GM23338 (cell line): ENCODE measurements around the gene RPP40. TPM values are rescaled to one million over a fixed set of nuclear protein-coding genes. Genes with fewer than 3 reads are reported as not detected.

Source experiments
- ATAC-seq: fragments of 200-7000 bp; cut with Tn5 transposase; 3 replicates; pipeline ENCODE4 v1.9.1; 2020
- DNase-seq: peaks from one replicate; pipeline ENCODE4 v3.0.0-alpha.2; 2015; ENCODE audit warnings: low spot score
- H2AFZ ChIP-seq: fragments of 200-600 bp; sonication (generic); 2 replicates; pipeline ENCODE4 v1.8.0; 2016; ENCODE audit warnings: antibody characterized with exemption, mild to moderate bottlenecking, moderate library complexity
- H3F3A ChIP-seq: fragments of 200-600 bp; sonication (generic); replicated peaks from 2 replicates; pipeline ENCODE4 v1.8.0; 2017; ENCODE audit warnings: antibody characterized with exemption, mixed run types, low read depth
- H3K27ac ChIP-seq: fragments of 200-600 bp; sonication (generic); 2 replicates; pipeline ENCODE4 v1.6.1; 2016; ENCODE audit warnings: low read depth
- H3K27me3 ChIP-seq: fragments of 200-600 bp; sonication (generic); 2 replicates; pipeline ENCODE4 v1.8.0; 2016; ENCODE audit warnings: mild to moderate bottlenecking, mixed run types, moderate library complexity; ENCODE audit not compliant: insufficient read depth
- H3K36me3 ChIP-seq: fragments of 200-600 bp; sonication (generic); 2 replicates; pipeline ENCODE4 v1.8.0; 2016; ENCODE audit warnings: mild to moderate bottlenecking; ENCODE audit not compliant: insufficient read depth
- H3K4me1 ChIP-seq: fragments of 200-600 bp; sonication (generic); 2 replicates; pipeline ENCODE4 v1.8.0; 2016; ENCODE audit warnings: mild to moderate bottlenecking, moderate library complexity; ENCODE audit not compliant: insufficient read depth
- H3K4me2 ChIP-seq: fragments of 200-600 bp; sonication (generic); 2 replicates; pipeline ENCODE4 v1.7.1; 2017; ENCODE audit warnings: mixed run types
- H3K4me3 ChIP-seq: fragments of 200-600 bp; sonication (generic); 2 replicates; pipeline ENCODE4 v1.6.1; 2016; ENCODE audit warnings: mixed run types
- H3K79me2 ChIP-seq: fragments of 200-600 bp; sonication (generic); replicated peaks from 2 replicates; pipeline ENCODE4 v1.8.0; 2017; ENCODE audit warnings: mild to moderate bottlenecking; ENCODE audit not compliant: insufficient read depth
- H3K9me2 ChIP-seq: fragments of 200-600 bp; sonication (generic); 2 replicates; pipeline ENCODE4 v1.8.0; 2017; ENCODE audit not compliant: insufficient read depth
- H4K20me1 ChIP-seq: fragments of 200-600 bp; sonication (generic); replicated peaks from 2 replicates; pipeline ENCODE4 v1.8.0; 2017; ENCODE audit warnings: mild to moderate bottlenecking; ENCODE audit not compliant: insufficient read depth
- H3K27ac Mint-ChIP-seq: 2 replicates; pipeline ENCODE4 v1.8.0; 2020; ENCODE audit warnings: inconsistent platforms, mild to moderate bottlenecking, moderate library complexity, mixed read lengths
- H3K27me3 Mint-ChIP-seq: 3 replicates; pipeline ENCODE4 v1.8.0; 2022; ENCODE audit warnings: low read depth, mild to moderate bottlenecking, moderate library complexity, mixed read lengths, inconsistent platforms; ENCODE audit not compliant: insufficient read depth, poor library complexity
- H3K36me3 Mint-ChIP-seq: 3 replicates; pipeline ENCODE4 v1.8.0; 2021; ENCODE audit warnings: low read depth, mild to moderate bottlenecking, inconsistent platforms, moderate library complexity, mixed read lengths
- H3K4me1 Mint-ChIP-seq: 3 replicates; pipeline ENCODE4 v1.8.0; 2020; ENCODE audit warnings: mild to moderate bottlenecking, inconsistent platforms, mixed read lengths
- H3K4me3 Mint-ChIP-seq: 3 replicates; pipeline ENCODE4 v1.8.0; 2021; ENCODE audit warnings: moderate library complexity, mild to moderate bottlenecking, inconsistent platforms, mixed read lengths
- H3K9me3 Mint-ChIP-seq: 3 replicates; pipeline ENCODE4 v1.8.0; 2020; ENCODE audit warnings: moderate library complexity, mild to moderate bottlenecking, inconsistent platforms, mixed read lengths
- CREB1 ChIP-seq: fragments of 250-450 bp; sonication (Bioruptor Pico); IDR thresholded peaks from 2 replicates; pipeline ENCODE4 v1.5.0; 2020; ENCODE audit warnings: low read depth, mild to moderate bottlenecking, moderate library complexity
- EZH2 ChIP-seq: fragments of 200-600 bp; sonication (generic); IDR thresholded peaks from one replicate; pipeline ENCODE4 v1.8.0; 2017; ENCODE audit warnings: antibody characterized with exemption, mild to moderate bottlenecking, low read depth; ENCODE audit not compliant: unreplicated experiment
- EZH2phosphoT487 ChIP-seq: fragments of 200-600 bp; sonication (generic); IDR thresholded peaks from one replicate; pipeline ENCODE4 v1.8.1; 2018; ENCODE audit warnings: antibody characterized with exemption; ENCODE audit not compliant: unreplicated experiment
- JUNB ChIP-seq: IDR thresholded peaks from one replicate; pipeline ENCODE4 v1.6.1; 2016; ENCODE audit warnings: antibody characterized with exemption; ENCODE audit not compliant: unreplicated experiment
- NANOG ChIP-seq: IDR thresholded peaks from 2 replicates; pipeline ENCODE4 v1.6.1; 2016; ENCODE audit warnings: antibody characterized with exemption, borderline replicate concordance
- POLR2AphosphoS5 ChIP-seq: IDR thresholded peaks from 2 replicates; pipeline ENCODE4 v1.6.1; 2016; ENCODE audit warnings: antibody characterized with exemption, low read depth
- STAT1 ChIP-seq: IDR thresholded peaks from one replicate; pipeline ENCODE4 v1.6.1; 2016; ENCODE audit warnings: antibody characterized with exemption; ENCODE audit not compliant: unreplicated experiment
- ZNF114 ChIP-seq: fragments of 250-450 bp; sonication (Bioruptor Pico); IDR thresholded peaks from 2 replicates; pipeline ENCODE4 v1.5.0; 2020; ENCODE audit warnings: mild to moderate bottlenecking, moderate library complexity
- ZNF331 ChIP-seq: fragments of 250-450 bp; sonication (Bioruptor Pico); IDR thresholded peaks from 2 replicates; pipeline ENCODE4 v1.5.0; 2020; ENCODE audit warnings: low read depth, mild to moderate bottlenecking, moderate library complexity
- ZNF462 ChIP-seq: fragments of 250-450 bp; sonication (Bioruptor Pico); IDR thresholded peaks from 2 replicates; pipeline ENCODE4 v1.5.0; 2020; ENCODE audit warnings: mild to moderate bottlenecking, moderate library complexity
- polyA plus RNA-seq: library from polyadenylated mRNA; unstranded; fragments of >200 nt; fragmentation: Nextera tagmentation; extraction: Ambion mirVana; gene quantifications from 2 replicates; pipeline ENCODE4 v1.2.1, GENCODE V29; 2016
- total RNA-seq: library from RNA; depleted of rRNA; stranded (reverse); fragments of >200 nt; shearing (Covaris generic); gene quantifications from 2 replicates; pipeline ENCODE4 v1.2.3, GENCODE V29; 2014
- TF ChIP-seq, protein P1 (sequence below), 2 experiments: fragments of 200-600 bp in 1 of 2; sonication (generic) in 1 of 2; conservative IDR thresholded peaks; 2 replicates each; pipeline versions ENCODE4 v1.5.1 to v1.6.1; 2016 to 2017; ENCODE audit warnings: antibody characterized with exemption in 2 of 2, low read depth in 2 of 2, mild to moderate bottlenecking in 2 of 2, moderate library complexity in 1 of 2

The RPP40 gene
- total and polyA plus RNA-seq, 2 experiments from 2014 or later = 39.3 to 40.4 TPM

- TF ChIP-seq, protein P1, sequence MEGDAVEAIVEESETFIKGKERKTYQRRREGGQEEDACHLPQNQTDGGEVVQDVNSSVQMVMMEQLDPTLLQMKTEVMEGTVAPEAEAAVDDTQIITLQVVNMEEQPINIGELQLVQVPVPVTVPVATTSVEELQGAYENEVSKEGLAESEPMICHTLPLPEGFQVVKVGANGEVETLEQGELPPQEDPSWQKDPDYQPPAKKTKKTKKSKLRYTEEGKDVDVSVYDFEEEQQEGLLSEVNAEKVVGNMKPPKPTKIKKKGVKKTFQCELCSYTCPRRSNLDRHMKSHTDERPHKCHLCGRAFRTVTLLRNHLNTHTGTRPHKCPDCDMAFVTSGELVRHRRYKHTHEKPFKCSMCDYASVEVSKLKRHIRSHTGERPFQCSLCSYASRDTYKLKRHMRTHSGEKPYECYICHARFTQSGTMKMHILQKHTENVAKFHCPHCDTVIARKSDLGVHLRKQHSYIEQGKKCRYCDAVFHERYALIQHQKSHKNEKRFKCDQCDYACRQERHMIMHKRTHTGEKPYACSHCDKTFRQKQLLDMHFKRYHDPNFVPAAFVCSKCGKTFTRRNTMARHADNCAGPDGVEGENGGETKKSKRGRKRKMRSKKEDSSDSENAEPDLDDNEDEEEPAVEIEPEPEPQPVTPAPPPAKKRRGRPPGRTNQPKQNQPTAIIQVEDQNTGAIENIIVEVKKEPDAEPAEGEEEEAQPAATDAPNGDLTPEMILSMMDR (conservative IDR thresholded peaks at IDR 0.05; ENCODE audit: low read depth in 2 of 2) = no peak
- no peak for TF ChIP-seq CREB1 (CRISPR knock-in tag)
- TF ChIP-seq POLR2AphosphoS5 = no peak
- no peak for TF ChIP-seq EZH2phosphoT487
- no peak for TF ChIP-seq NANOG
These were observed 22.1 kb downstream of the RPP40 start (continued) for GRCh38 chr6:4981761-4982160.

DNA sequence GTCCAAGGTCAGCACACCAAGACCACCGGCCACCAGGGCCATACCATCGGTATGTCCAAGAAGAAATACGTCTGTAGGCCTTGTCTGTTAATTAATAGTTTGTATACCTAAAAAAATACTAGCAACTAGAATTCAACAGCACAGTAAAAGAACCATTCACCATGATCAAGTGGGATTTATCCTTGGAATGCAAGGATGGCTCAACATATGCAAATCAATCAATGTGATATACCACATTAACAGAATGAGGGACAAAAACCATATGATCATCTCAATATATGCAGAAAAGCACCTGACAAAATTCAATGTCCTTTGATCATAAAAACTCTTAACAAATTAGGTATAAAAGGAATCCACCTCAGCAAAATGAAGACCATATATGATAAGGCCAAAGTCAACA lies 24.4 kb downstream of the RPP40 start:
- H3K27ac Mint-ChIP-seq = no peak overlapping the region
- DNase-seq (no peak), ATAC-seq (no peak)
- Histone ChIP-seq H3K4me1 (peaks cover 2% of the 10 kb centered on the region; the same call in 1 of the 2 replicates), H3K4me3 (no peak overlapping the region), H3K27me3 (no peaks in the 10 kb centered on the region), H2AFZ (no peak overlapping the region), H3K4me2 (no peak overlapping the region), H3F3A (no peaks in the 10 kb centered on the region), H3K27ac (no peak overlapping the region), H3K9me2 (peaks cover 10% of the 10 kb centered on the region), H3K79me2 (no peaks in the 10 kb centered on the region), H3K36me3 (no peaks in the 10 kb centered on the region), H4K20me1 (no peaks in the 10 kb centered on the region)
- H3K27me3 Mint-ChIP-seq = peaks cover 9% of the 10 kb centered on the region
- H3K4me3 Mint-ChIP-seq = no peak overlapping the region
- peaks cover 19% of the 10 kb centered on the region for H3K9me3 Mint-ChIP-seq
- peaks cover 8% of the 10 kb centered on the region for H3K4me1 Mint-ChIP-seq
- peaks cover 4% of the 10 kb centered on the region for H3K36me3 Mint-ChIP-seq
- TF ChIP-seq CREB1 (CRISPR knock-in tag) (no peak), STAT1 (no peak), ZNF114 (CRISPR knock-in tag) (no peak), NANOG (no peak), ZNF331 (CRISPR knock-in tag) (no peak), ZNF462 (CRISPR knock-in tag) (no peak), EZH2 (no peak), JUNB (no peak), EZH2phosphoT487 (no peak), POLR2AphosphoS5 (no peak)
- TF ChIP-seq, protein P1 (conservative IDR thresholded peaks at IDR 0.05; ENCODE audit: low read depth in 2 of 2) = no peak
